ENCODE results near the gene DLK2.
"Not testable (repeated sequence)": the region's sequence is repeated elsewhere in the genome, so short reads cannot be mapped to it uniquely, and the experiment has no call there.

Gene DLK2

DNA sequence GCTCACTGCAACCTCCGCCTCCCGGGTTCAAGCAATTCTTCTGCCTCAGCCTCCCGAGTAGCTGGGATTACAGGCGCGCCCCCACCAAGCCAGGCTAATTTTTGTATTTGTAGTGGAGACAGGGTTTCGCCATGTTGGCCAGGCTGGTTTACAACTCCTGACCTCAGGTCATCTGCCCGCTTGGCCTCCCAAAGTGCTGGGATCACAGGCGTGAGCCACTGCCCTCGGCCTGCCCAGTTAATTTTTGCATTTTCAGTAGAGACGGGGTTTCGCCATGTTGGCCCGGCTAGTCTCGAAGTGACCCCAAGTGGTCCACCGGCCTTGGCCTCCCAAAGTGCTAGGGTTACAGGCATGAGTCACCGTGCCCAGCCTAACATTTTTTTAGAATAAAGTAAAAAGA, 2.8 kb upstream of the DLK2 start:
- not testable (repeated sequence) for DNase-seq (ENCODE audit: low read depth, low spot score); H3K4me3 ChIP-seq (ENCODE audit: low read length)

DNA sequence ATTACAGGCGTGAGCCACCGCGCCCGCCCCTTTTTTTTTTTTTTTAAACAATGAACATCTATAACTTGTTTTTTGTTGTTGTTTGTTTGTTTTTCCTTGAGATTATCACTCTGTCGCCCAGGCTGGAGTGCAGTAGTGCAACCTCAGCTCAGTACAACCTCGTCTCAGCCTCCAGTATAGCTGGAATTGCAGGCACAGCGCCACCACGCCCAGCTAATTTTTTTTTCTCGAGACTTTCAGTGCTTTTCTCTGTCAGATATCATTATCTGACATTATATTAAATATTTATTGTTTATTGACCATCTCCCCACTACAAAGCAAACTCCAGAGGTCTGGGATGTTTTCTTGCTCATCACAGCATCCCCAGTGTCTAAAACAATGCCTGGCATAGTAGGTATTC, 2.3 kb upstream of the DLK2 start:
- DNase-seq (ENCODE audit: low read depth, low spot score), result no peak
- H3K4me3 ChIP-seq (ENCODE audit: low read length), result no peak overlapping the region

DNA sequence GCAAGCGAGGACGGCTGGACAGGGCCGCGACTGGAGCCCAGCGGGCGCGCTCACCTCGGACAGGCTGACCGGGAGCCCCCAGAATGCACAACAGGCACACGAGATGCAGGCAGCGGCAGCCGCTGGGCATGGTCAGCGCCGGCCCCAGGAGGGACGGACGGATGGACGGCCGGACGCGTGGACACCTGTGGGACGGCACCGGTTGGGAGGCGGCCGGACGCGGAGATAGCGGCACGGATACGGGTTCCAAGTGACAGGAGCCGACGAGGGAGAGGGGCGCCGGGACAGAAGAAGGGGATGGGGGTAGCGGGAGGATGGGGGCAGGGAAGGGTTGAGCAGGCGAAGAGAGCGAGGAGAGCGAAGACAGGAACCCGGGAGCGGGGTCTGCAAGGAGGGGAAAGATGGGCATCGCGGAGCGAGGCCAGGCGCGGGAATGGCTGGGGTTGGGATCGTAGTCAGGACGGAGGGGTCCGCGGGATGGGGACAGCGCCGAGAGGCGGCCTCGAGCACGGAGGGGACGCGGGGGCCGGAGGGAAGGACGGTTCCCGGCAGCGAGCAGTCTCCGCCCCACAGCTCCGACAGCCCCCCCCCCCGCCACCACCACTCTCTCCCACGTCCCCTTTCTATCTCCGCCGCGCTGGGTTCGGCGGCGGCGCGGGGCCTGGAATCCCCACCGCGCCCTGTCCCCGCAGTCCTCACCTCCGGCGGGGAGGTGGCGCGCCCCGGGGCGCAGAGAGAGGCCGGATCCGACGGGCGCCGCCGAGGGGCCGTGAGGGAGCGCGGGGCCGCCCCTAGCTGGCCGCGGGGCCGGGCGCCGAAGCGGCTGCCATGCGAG, 435 bp downstream of the DLK2 start:
- H3K4me3 ChIP-seq (ENCODE audit: low read length), result peak overlapping the region; percentile 49
- no peak for DNase-seq (ENCODE audit: low read depth, low spot score)

GRCh38 chr6:43454290-43454695, 1.1 kb downstream of the DLK2 start:
- H3K4me3 ChIP-seq (ENCODE audit: low read length), result peak overlapping the region; percentile 49
- DNase-seq (ENCODE audit: low read depth, low spot score), result peak; percentile 19

- H3K4me3 ChIP-seq (ENCODE audit: low read length), result no peak overlapping the region
- no peak for DNase-seq (ENCODE audit: low read depth, low spot score)
Observed at GRCh38 chr6:43453831-43454230, 1.5 kb downstream of the DLK2 start.

DNA sequence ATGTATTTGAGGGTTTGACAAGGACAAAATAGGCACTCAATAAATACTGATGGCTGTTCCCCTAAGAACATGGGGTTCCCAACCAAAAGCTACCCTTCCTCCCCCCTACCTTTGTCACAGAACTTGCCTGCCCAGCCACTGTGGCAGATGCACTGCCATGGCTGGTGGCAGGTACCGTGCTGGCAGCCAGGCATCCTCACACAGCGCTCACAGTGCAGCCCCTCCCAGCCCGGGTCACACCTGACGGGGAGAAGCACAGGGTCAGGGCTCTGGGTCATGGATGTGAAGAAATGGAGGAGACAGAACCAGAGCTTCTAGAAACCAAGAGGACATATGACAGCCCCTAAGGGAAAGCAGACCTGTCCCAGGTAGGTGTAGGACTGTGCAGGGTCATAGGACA, 2.5 kb downstream of the DLK2 start:
- no peak overlapping the region for H3K4me3 ChIP-seq (ENCODE audit: low read length)

GRCh38 chr6:43451939-43452338, 3.4 kb downstream of the DLK2 start:
- DNase-seq (ENCODE audit: low read depth, low spot score), result no peak
- no peak overlapping the region for H3K4me3 ChIP-seq (ENCODE audit: low read length)

More for the DNA sequence above, 2.5 kb downstream of the DLK2 start:
- no peak for DNase-seq (ENCODE audit: low read depth, low spot score)

- no peak overlapping the region for H3K4me3 ChIP-seq (ENCODE audit: low read length)
- no peak for DNase-seq (ENCODE audit: low read depth, low spot score)
Observed at GRCh38 chr6:43451348-43451747, 4.0 kb downstream of the DLK2 start.

DNA sequence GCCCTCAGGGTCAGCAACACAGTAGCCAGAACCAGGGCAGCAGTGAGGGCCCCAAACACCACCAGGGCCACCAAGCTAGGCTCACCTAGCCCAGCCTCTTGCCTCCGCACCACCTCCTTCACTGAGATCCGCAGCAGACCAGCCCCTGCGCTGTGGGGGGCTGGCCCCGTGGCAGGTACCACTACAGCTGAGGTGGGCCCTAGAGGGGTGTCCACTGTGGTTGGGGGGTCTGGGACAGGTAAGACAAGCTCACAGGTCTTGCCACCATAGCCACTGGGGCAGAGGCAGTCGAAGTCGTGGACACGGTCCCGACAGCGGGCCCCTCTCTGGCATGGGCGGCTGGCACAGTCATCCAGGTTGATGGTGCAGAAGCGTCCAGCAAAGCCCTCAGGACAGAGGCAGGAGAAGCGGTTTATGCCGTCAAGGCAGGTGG, 4.6 kb downstream of the DLK2 start:
- no peak overlapping the region for H3K4me3 ChIP-seq (ENCODE audit: low read length)
- DNase-seq (ENCODE audit: low read depth, low spot score), result no peak

DNA sequence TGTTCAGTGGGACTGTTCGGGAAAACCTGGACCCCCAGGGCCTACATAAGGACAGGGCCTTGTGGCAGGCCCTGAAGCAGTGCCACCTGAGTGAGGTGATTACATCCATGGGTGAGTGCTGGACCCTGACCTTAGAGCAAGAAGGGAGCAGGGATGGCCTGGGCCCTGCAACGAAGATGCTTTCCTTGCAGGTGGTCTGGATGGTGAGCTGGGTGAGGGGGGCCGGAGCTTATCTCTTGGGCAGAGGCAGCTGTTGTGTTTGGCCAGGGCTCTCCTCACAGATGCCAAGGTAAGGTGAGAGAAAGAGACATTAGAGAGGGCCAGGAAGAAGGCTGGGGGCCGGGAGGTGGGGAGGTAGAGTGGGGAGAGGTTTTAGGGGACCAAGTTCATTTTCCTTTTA, 6.4 kb downstream of the DLK2 start:
- DNase-seq (ENCODE audit: low read depth, low spot score), result no peak
- H3K4me3 ChIP-seq (ENCODE audit: low read length), result no peak overlapping the region

- DNase-seq (ENCODE audit: low read depth, low spot score), result no peak
- H3K4me3 ChIP-seq (ENCODE audit: low read length), result no peak overlapping the region
Observed at GRCh38 chr6:43447604-43448003, 7.7 kb downstream of the DLK2 start.

DNA sequence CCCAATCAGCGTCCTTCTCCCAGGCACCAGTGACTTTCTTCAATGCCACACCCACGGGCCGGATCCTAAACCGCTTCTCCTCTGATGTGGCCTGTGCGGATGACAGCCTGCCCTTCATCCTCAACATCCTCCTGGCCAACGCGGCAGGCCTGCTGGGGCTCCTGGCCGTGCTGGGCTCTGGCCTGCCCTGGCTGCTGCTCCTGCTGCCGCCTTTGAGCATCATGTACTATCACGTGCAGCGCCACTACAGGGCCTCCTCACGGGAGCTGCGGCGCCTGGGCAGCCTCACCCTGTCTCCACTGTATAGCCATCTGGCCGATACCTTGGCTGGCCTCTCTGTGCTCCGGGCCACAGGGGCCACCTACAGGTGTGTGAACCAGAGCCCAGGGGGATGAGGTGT, 9.8 kb downstream of the DLK2 start:
- H3K4me3 ChIP-seq (ENCODE audit: low read length), result no peak overlapping the region
- no peak for DNase-seq (ENCODE audit: low read depth, low spot score)

- no peak for DNase-seq (ENCODE audit: low read depth, low spot score)
- H3K4me3 ChIP-seq (ENCODE audit: low read length), result no peak overlapping the region
Observed at GRCh38 chr6:43444582-43444981, 10.8 kb downstream of the DLK2 start.

GRCh38 chr6:43444036-43444435, 11.3 kb downstream of the DLK2 start:
- H3K4me3 ChIP-seq (ENCODE audit: low read length), result no peak overlapping the region

GRCh38 chr6:43442935-43443334, 12.4 kb downstream of the DLK2 start:
- DNase-seq (ENCODE audit: low read depth, low spot score), result no peak
- no peak overlapping the region for H3K4me3 ChIP-seq (ENCODE audit: low read length)

More at GRCh38 chr6:43444036-43444435, 11.3 kb downstream of the DLK2 start:
- DNase-seq (ENCODE audit: low read depth, low spot score), result no peak

GRCh38 chr6:43437700-43438099, 17.6 kb downstream of the DLK2 start:
- H3K4me3 ChIP-seq (ENCODE audit: low read length), result no peak overlapping the region
- DNase-seq (ENCODE audit: low read depth, low spot score), result no peak

- H3K4me3 ChIP-seq (ENCODE audit: low read length), result no peak overlapping the region
- DNase-seq (ENCODE audit: low read depth, low spot score), result no peak
Observed at GRCh38 chr6:43436577-43437282, 18.6 kb downstream of the DLK2 start.

GRCh38 chr6:43435682-43436437, 19.5 kb downstream of the DLK2 start:
- H3K4me3 ChIP-seq (ENCODE audit: low read length), result no peak overlapping the region
- DNase-seq (ENCODE audit: low read depth, low spot score), result no peak

GRCh38 chr6:43434943-43435342, 20.4 kb downstream of the DLK2 start:
- no peak overlapping the region for H3K4me3 ChIP-seq (ENCODE audit: low read length)
- DNase-seq (ENCODE audit: low read depth, low spot score), result no peak

Measured in Jurkat, Clone E6-1 (cell line).